HFF-Myc (cell line): ENCODE results near the gene MYO18B.

ENCODE experiments used
- DNase-seq: peaks from one replicate; pipeline ENCODE4 v3.0.0-alpha.2; 2011; ENCODE audit warnings: low read depth; ENCODE audit errors: extremely low read depth
- H3K4me3 ChIP-seq: replicated peaks from 2 replicates; pipeline ENCODE4 v1.5.1; 2011; ENCODE audit warnings: low read depth, mild to moderate bottlenecking, control low read depth, low read length
- TF ChIP-seq, protein P1 (sequence below): IDR thresholded peaks from 2 replicates; pipeline ENCODE4 v1.5.1; 2012; ENCODE audit warnings: mild to moderate bottlenecking, low read depth, low read length, control low read depth; ENCODE audit errors: missing control alignments

The MYO18B gene

GRCh38 chr22:25822344-25822743 is 80.4 kb downstream of the MYO18B start:
- no peak overlapping the region for H3K4me3 ChIP-seq
- no peak for DNase-seq
- TF ChIP-seq, protein P1, sequence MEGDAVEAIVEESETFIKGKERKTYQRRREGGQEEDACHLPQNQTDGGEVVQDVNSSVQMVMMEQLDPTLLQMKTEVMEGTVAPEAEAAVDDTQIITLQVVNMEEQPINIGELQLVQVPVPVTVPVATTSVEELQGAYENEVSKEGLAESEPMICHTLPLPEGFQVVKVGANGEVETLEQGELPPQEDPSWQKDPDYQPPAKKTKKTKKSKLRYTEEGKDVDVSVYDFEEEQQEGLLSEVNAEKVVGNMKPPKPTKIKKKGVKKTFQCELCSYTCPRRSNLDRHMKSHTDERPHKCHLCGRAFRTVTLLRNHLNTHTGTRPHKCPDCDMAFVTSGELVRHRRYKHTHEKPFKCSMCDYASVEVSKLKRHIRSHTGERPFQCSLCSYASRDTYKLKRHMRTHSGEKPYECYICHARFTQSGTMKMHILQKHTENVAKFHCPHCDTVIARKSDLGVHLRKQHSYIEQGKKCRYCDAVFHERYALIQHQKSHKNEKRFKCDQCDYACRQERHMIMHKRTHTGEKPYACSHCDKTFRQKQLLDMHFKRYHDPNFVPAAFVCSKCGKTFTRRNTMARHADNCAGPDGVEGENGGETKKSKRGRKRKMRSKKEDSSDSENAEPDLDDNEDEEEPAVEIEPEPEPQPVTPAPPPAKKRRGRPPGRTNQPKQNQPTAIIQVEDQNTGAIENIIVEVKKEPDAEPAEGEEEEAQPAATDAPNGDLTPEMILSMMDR, result no peak

DNA sequence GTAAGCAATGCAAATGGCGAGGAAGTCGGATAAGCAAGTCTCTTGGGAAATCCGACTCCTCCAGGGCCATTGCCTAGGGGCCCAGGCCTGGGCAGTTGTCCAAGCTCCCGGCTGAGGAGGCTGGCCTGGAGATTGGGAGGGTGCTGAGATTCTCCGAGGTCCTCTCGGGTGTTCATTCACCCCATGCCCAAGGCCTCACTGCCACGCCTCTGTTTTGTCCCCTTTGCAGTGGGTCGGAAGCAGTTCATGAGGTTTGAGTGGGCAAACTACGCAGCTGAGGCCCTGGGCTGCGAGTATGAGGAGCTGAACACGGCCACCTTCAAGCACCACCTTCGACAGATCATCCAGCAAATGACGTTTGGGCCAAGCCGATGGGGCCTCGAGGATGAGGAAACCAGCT is 81.3 kb downstream of the MYO18B start:
- TF ChIP-seq, protein P1, result no peak
- H3K4me3 ChIP-seq, result no peak overlapping the region
- no peak for DNase-seq

GRCh38 chr22:25824828-25825423 is 82.9 kb downstream of the MYO18B start:
- no peak for DNase-seq
- TF ChIP-seq, protein P1, result no peak
- no peak overlapping the region for H3K4me3 ChIP-seq

- TF ChIP-seq, protein P1, result no peak
- H3K4me3 ChIP-seq, result no peak overlapping the region
- no peak for DNase-seq
Measured at GRCh38 chr22:25827415-25827814, 85.4 kb downstream of the MYO18B start.

DNA sequence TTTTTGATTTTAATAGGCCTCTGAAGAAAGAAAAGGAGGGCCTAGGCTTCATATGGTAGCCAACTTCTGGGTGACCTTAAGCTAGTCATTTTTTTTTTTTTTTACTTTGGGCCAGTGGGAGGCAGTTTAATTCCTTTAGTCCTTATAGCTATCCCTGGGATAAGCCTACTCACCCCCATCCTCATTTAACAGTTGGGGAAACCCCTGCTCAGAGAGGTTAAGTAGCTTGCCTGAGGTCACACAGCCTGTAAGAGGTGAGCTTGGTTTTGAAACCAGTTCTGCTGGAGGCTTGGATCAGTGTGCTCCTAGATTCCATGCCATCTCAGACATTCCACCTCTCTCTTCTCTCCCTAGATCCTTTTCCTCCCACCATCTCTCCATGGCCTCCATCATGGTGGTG is 86.4 kb downstream of the MYO18B start:
- DNase-seq, result no peak
- no peak overlapping the region for H3K4me3 ChIP-seq
- TF ChIP-seq, protein P1, result no peak

- H3K4me3 ChIP-seq, result no peak overlapping the region
- no peak for DNase-seq
- TF ChIP-seq, protein P1, result no peak
Measured at GRCh38 chr22:25829237-25829636, 87.2 kb downstream of the MYO18B start.
